Body of pancreas (tissue), 4 donors: ENCODE data around the gene GDF7. TPM values are rescaled to one million over a fixed set of nuclear protein-coding genes. Genes with fewer than 3 reads are reported as not detected.

Experiments
- ATAC-seq: fragments of 150-250 bp; one replicate; pipeline ENCODE4 v1.9.1; 2016
- DNase-seq, 4 donors: peaks; one replicate each; pipeline ENCODE4 v3.0.0-alpha.2; 2019
- H3K27ac ChIP-seq, 4 donors: fragments of 200-600 bp; sonication (generic); 1 replicate in 3 of 4; 2 replicates in 1 of 4; pipeline versions ENCODE4 v1.5.1 to v1.6.1; 2016 to 2019; ENCODE audit warnings: mild to moderate bottlenecking in 1 of 4, mixed read lengths in 1 of 4, moderate library complexity in 1 of 4
- H3K27me3 ChIP-seq, 2 donors: fragments of 200-600 bp; sonication (generic); one replicate each; pipeline ENCODE4 v1.6.0; 2016; ENCODE audit warnings: mild to moderate bottlenecking in 1 of 2
- H3K36me3 ChIP-seq, 2 donors: fragments of 200-600 bp; sonication (generic); replicated peaks in 1 of 2; 2 replicates each; pipeline ENCODE4 v1.5.1; 2016; ENCODE audit warnings: low read depth in 2 of 2; ENCODE audit not compliant: insufficient read depth in 1 of 2
- H3K4me1 ChIP-seq: fragments of 200-600 bp; sonication (generic); one replicate; pipeline ENCODE4 v1.6.0; 2016
- H3K4me3 ChIP-seq, 2 donors: fragments of 200-600 bp; sonication (generic); 1 replicate in 1 of 2; 2 replicates in 1 of 2; pipeline ENCODE4 v1.5.1; 2016 to 2019
- H3K9me3 ChIP-seq, 3 donors: fragments of 200-600 bp; sonication (generic); 1 replicate in 2 of 3; 2 replicates in 1 of 3; pipeline ENCODE4 v1.5.1; 2016
- CTCF ChIP-seq, 7 experiments: fragments of 450-650 bp in 4 of 7; fragments of 200-600 bp in 3 of 7; sonication (generic) in 3 of 7; IDR thresholded peaks; one replicate each; pipeline ENCODE4 v1.5.1; 2016 to 2019; ENCODE audit warnings: antibody characterized with exemption in 7 of 7
- POLR2A ChIP-seq, 3 donors: fragments of 450-650 bp; IDR thresholded peaks; one replicate each; pipeline ENCODE4 v1.6.1; 2016; ENCODE audit warnings: antibody characterized with exemption in 3 of 3, mild to moderate bottlenecking in 2 of 3
- WGBS, 2 donors: methylation state at CpG; one replicate each; pipeline ENCODE4 v1.1.5; 2017; 5-methylcytosine and 5-hydroxymethylcytosine counted together
- intact Hi-C: fragments of 100-400 bp; cut with DNase I; formaldehyde crosslinking; loops from one replicate; pipeline ENCODE4 v1.15.1; 2023
- total RNA-seq, 2 donors: library from RNA; depleted of rRNA; stranded (reverse); fragments of >200 nt; gene quantifications; one replicate each; pipeline ENCODE4 v1.1.0, GENCODE V29; 2016

The GDF7 gene
- total RNA-seq, 2 donors from 2014 or later: 2.0 to 7.3 TPM

GRCh38 chr2:20637147-20637546, 29.8 kb upstream of the GDF7 start:
- H3K36me3 ChIP-seq: peaks cover 0 to 1% of the 10 kb centered on the region in 2 donors

GRCh38 chr2:20638014-20638413, 28.9 kb upstream of the GDF7 start:
- ATAC-seq: no peak
- DNase-seq: no peak
- no peak overlapping the region for H3K4me3 ChIP-seq
- WGBS, 2 donors: 87 to 89% methylated on average over 2 to 13 of the region's 13 CpGs
- H3K27ac ChIP-seq: no peak overlapping the region
- no peaks in the 10 kb centered on the region for H3K9me3 ChIP-seq
- intact Hi-C loops: no loop called here
- no peak for TF ChIP-seq CTCF (IDR thresholded peaks at IDR 0.05)
- TF ChIP-seq POLR2A (IDR thresholded peaks at IDR 0.05): no peak
- no peaks in the 10 kb centered on the region for H3K27me3 ChIP-seq
- H3K4me1 ChIP-seq: peaks cover 33% of the 10 kb centered on the region
- H3K36me3 ChIP-seq: peaks cover 0 to 1% of the 10 kb centered on the region in 2 donors

More at GRCh38 chr2:20637147-20637546, 29.8 kb upstream of the GDF7 start:
- Histone ChIP-seq H3K27me3 (no peaks in the 10 kb centered on the region), H3K4me1 (peaks cover 33% of the 10 kb centered on the region), H3K9me3 (no peaks in the 10 kb centered on the region), H3K27ac (no peak overlapping the region), H3K4me3 (no peak overlapping the region)
- WGBS, 2 donors: 74 to 83% methylated on average over 6 to 13 of the region's 13 CpGs
- no peak for DNase-seq
- intact Hi-C loops: no loop called here
- no peak for ATAC-seq
- TF ChIP-seq CTCF (IDR thresholded peaks at IDR 0.05) (no peak), POLR2A (IDR thresholded peaks at IDR 0.05) (no peak)

GRCh38 chr2:20638646-20639430, 28.1 kb upstream of the GDF7 start:
- Histone ChIP-seq H3K27me3 (no peaks in the 10 kb centered on the region), H3K27ac (no peak overlapping the region), H3K36me3 (peaks cover 0 to 1% of the 10 kb centered on the region in 2 donors), H3K9me3 (no peaks in the 10 kb centered on the region), H3K4me1 (peaks cover 25% of the 10 kb centered on the region), H3K4me3 (no peak overlapping the region)
- 75 to 76% methylated on average over 6 to 11 of the region's 15 CpGs for WGBS, 2 donors
- no peak for DNase-seq
- intact Hi-C loops: no loop called here
- TF ChIP-seq CTCF (IDR thresholded peaks at IDR 0.05) (no peak), POLR2A (IDR thresholded peaks at IDR 0.05) (no peak)
- no peak for ATAC-seq

- DNase-seq (peak in 1 of 4 donors; percentile 21), ATAC-seq (no peak)
- intact Hi-C loops: loop anchor here (5.0 kb wide), 1 partner anchor 243 kb away; no protein-coding TSS in a partner anchor
- Histone ChIP-seq H3K27me3 (no peaks in the 10 kb centered on the region), H3K27ac (no peak overlapping the region), H3K4me3 (no peak overlapping the region), H3K9me3 (no peaks in the 10 kb centered on the region), H3K4me1 (peaks cover 9% of the 10 kb centered on the region), H3K36me3 (peaks cover 0 to 1% of the 10 kb centered on the region in 2 donors)
- TF ChIP-seq POLR2A (IDR thresholded peaks at IDR 0.05) (no peak), CTCF (IDR thresholded peaks at IDR 0.05) (no peak)
- WGBS, 2 donors: 76 to 83% methylated on average over 5 to 14 of the region's 14 CpGs
Measured at GRCh38 chr2:20640411-20641122, 26.4 kb upstream of the GDF7 start.
